Small intestine (tissue), 7 donors: ENCODE measurements around the gene PRDM10. TPM values are rescaled to one million over a fixed set of nuclear protein-coding genes. Genes with fewer than 3 reads are reported as not detected.
"Not testable (repeated sequence)": the region's sequence is repeated elsewhere in the genome, so short reads cannot be mapped to it uniquely, and the experiment has no call there.

Source experiments
- DNase-seq, 2 donors: peaks; one replicate each; pipeline versions ENCODE4 v3.0.0 to v3.0.0-alpha.2; 2013
- FAIRE-seq: peaks from 2 replicates; lab custom pipeline; 2012; peaks lifted over from hg19 to GRCh38; lab: Jason Lieb, UNC
- H3K27ac ChIP-seq, 3 donors: one replicate each; pipeline ENCODE4 v1.5.1; 2013; ENCODE audit warnings: low read length in 2 of 3, mild to moderate bottlenecking in 2 of 3, control low read depth in 1 of 3, inconsistent platforms in 1 of 3, low read depth in 1 of 3, moderate library complexity in 1 of 3
- H3K27me3 ChIP-seq, 3 donors: one replicate each; pipeline ENCODE4 v1.6.1; 2013; ENCODE audit warnings: low read length in 3 of 3, inconsistent platforms in 1 of 3; ENCODE audit not compliant: control insufficient read depth in 3 of 3, insufficient read depth in 3 of 3
- H3K36me3 ChIP-seq, 3 donors: one replicate each; pipeline ENCODE4 v1.6.1; 2013; ENCODE audit warnings: low read length in 3 of 3, inconsistent platforms in 1 of 3, low read depth in 1 of 3, mild to moderate bottlenecking in 1 of 3, moderate library complexity in 1 of 3; ENCODE audit not compliant: control insufficient read depth in 3 of 3, insufficient read depth in 2 of 3
- H3K4me1 ChIP-seq, 3 donors: one replicate each; pipeline ENCODE4 v1.6.1; 2013; ENCODE audit warnings: low read length in 2 of 3, inconsistent platforms in 1 of 3, low read depth in 1 of 3, mild to moderate bottlenecking in 1 of 3, moderate library complexity in 1 of 3; ENCODE audit not compliant: control insufficient read depth in 3 of 3, insufficient read depth in 2 of 3
- H3K4me3 ChIP-seq, 3 donors: one replicate each; pipeline ENCODE4 v1.5.1; 2013; ENCODE audit warnings: low read length in 3 of 3, control low read depth in 1 of 3, inconsistent platforms in 1 of 3, low read depth in 1 of 3, mild to moderate bottlenecking in 1 of 3, moderate library complexity in 1 of 3
- H3K9me3 ChIP-seq, 2 donors: one replicate each; pipeline ENCODE4 v1.6.1; 2013; ENCODE audit warnings: low read depth in 1 of 2, low read length in 1 of 2; ENCODE audit not compliant: control insufficient read depth in 2 of 2, insufficient read depth in 1 of 2
- WGBS, 3 donors: extraction: QIAGEN DNeasy Blood & Tissue Kit; methylation state at CpG; one replicate each; pipeline ENCODE4 v1.1.7; 2013; 5-methylcytosine and 5-hydroxymethylcytosine counted together
- polyA plus RNA-seq, 4 donors: library from polyadenylated mRNA; stranded (reverse) in 3 of 4; unstranded in 1 of 4; fragments of 200-250 nt in 3 of 4; fragments of 120-200 nt in 1 of 4; gene quantifications; one replicate each; pipeline versions ENCODE4 v1.2.1 to v1.2.3, GENCODE V29; 2013
- donor health status: healthy with polysubstance abuse.
- donor health status: control.
- donor health status: control.
- donor health status: Bipolar disorder and iron deficiency.
- donor health status: healthy.

Gene PRDM10
- polyA plus RNA-seq, 4 donors: 2.7 to 8.8 (median 3.3) TPM

GRCh38 chr11:129978447-129978846, 24.2 kb downstream of the PRDM10 start:
- Histone ChIP-seq H3K27ac (no peak overlapping the region), H3K4me3 (no peak overlapping the region), H3K4me1 (peaks cover 0 to 2% (median 0%) of the 10 kb centered on the region in 3 donors), H3K9me3 (no peaks in the 10 kb centered on the region), H3K27me3 (no peaks in the 10 kb centered on the region), H3K36me3 (peaks cover 0 to 4% (median 3%) of the 10 kb centered on the region in 3 donors)
- DNase-seq: no peak
- WGBS, 3 donors: 87 to 94% (median 94%) methylated on average over 6 of the region's 6 CpGs
- FAIRE-seq: no peak

- DNase-seq (no peak), FAIRE-seq (no peak)
- Histone ChIP-seq H3K4me3 (no peak overlapping the region), H3K9me3 (no peaks in the 10 kb centered on the region), H3K36me3 (peaks cover 0 to 4% (median 3%) of the 10 kb centered on the region in 3 donors), H3K4me1 (peaks cover 0 to 2% (median 0%) of the 10 kb centered on the region in 3 donors), H3K27me3 (no peaks in the 10 kb centered on the region), H3K27ac (no peak overlapping the region)
- 81 to 96% (median 91%) methylated on average over 6 of the region's 6 CpGs for WGBS, 3 donors
Observed at GRCh38 chr11:129976328-129976727, 26.3 kb downstream of the PRDM10 start.

- no peak overlapping the region for H3K4me3 ChIP-seq
- peaks cover 0 to 4% (median 3%) of the 10 kb centered on the region in 3 donors for H3K36me3 ChIP-seq
- FAIRE-seq (no peak), DNase-seq (no peak)
- H3K9me3 ChIP-seq: no peaks in the 10 kb centered on the region
- H3K4me1 ChIP-seq: peaks cover 0 to 2% (median 0%) of the 10 kb centered on the region in 3 donors
- WGBS, 3 donors: 99 to 100% (median 100%) methylated on average over 2 of the region's 2 CpGs
- no peak overlapping the region for H3K27ac ChIP-seq
- no peaks in the 10 kb centered on the region for H3K27me3 ChIP-seq
Observed at GRCh38 chr11:129975543-129975942, 27.1 kb downstream of the PRDM10 start.

GRCh38 chr11:129974672-129975071, 28.0 kb downstream of the PRDM10 start:
- peaks cover 0 to 4% (median 3%) of the 10 kb centered on the region in 3 donors for H3K36me3 ChIP-seq
- peaks cover 0 to 2% (median 0%) of the 10 kb centered on the region in 3 donors for H3K4me1 ChIP-seq
- 90 to 94% (median 94%) methylated on average over 11 of the region's 11 CpGs for WGBS, 3 donors
- no peak overlapping the region for H3K4me3 ChIP-seq
- no peak for DNase-seq
- no peak overlapping the region for H3K27ac ChIP-seq
- no peaks in the 10 kb centered on the region for H3K9me3 ChIP-seq
- H3K27me3 ChIP-seq: no peaks in the 10 kb centered on the region
- no peak for FAIRE-seq

- peaks cover 0 to 4% (median 3%) of the 10 kb centered on the region in 3 donors for H3K36me3 ChIP-seq
- H3K27ac ChIP-seq: no peak overlapping the region
- DNase-seq (no peak), FAIRE-seq (no peak)
- H3K4me3 ChIP-seq: no peak overlapping the region
- H3K27me3 ChIP-seq: no peaks in the 10 kb centered on the region
- no peaks in the 10 kb centered on the region for H3K9me3 ChIP-seq
- peaks cover 0 to 2% (median 0%) of the 10 kb centered on the region in 3 donors for H3K4me1 ChIP-seq
Observed at GRCh38 chr11:129974237-129974636, 28.4 kb downstream of the PRDM10 start.

- DNase-seq: peak in 1 of 2 donors; percentile 44
- WGBS, 3 donors: 73 to 91% (median 75%) methylated on average over 5 of the region's 5 CpGs
- H3K27ac ChIP-seq: no peak overlapping the region
- no peaks in the 10 kb centered on the region for H3K9me3 ChIP-seq
- H3K4me3 ChIP-seq: no peak overlapping the region
- FAIRE-seq: no peak
- H3K4me1 ChIP-seq: peaks cover 0 to 2% (median 0%) of the 10 kb centered on the region in 3 donors
- peaks cover 0 to 4% (median 3%) of the 10 kb centered on the region in 3 donors for H3K36me3 ChIP-seq
- no peaks in the 10 kb centered on the region for H3K27me3 ChIP-seq
Observed at GRCh38 chr11:129973809-129974208, 28.8 kb downstream of the PRDM10 start.

GRCh38 chr11:129973068-129973467, 29.6 kb downstream of the PRDM10 start:
- WGBS, 3 donors: 85 to 93% (median 91%) methylated on average over 1 of the region's 1 CpG
- H3K4me3 ChIP-seq: no peak overlapping the region
- H3K4me1 ChIP-seq: peaks cover 0 to 2% (median 0%) of the 10 kb centered on the region in 3 donors
- no peaks in the 10 kb centered on the region for H3K9me3 ChIP-seq
- FAIRE-seq (no peak), DNase-seq (no peak)
- H3K27me3 ChIP-seq: no peaks in the 10 kb centered on the region
- H3K27ac ChIP-seq: no peak overlapping the region
- peaks cover 0 to 4% (median 0%) of the 10 kb centered on the region in 3 donors for H3K36me3 ChIP-seq

- 89 to 91% (median 91%) methylated on average over 5 of the region's 5 CpGs for WGBS, 3 donors
- FAIRE-seq (no peak), DNase-seq (no peak)
- H3K27me3 ChIP-seq: no peaks in the 10 kb centered on the region
- H3K27ac ChIP-seq: no peak overlapping the region
- H3K36me3 ChIP-seq: peaks cover 0 to 6% (median 0%) of the 10 kb centered on the region in 3 donors
- no peaks in the 10 kb centered on the region for H3K9me3 ChIP-seq
- peaks cover 0 to 2% (median 0%) of the 10 kb centered on the region in 3 donors for H3K4me1 ChIP-seq
- H3K4me3 ChIP-seq: no peak overlapping the region
Observed at GRCh38 chr11:129972611-129973010, 30.0 kb downstream of the PRDM10 start.

GRCh38 chr11:129971856-129972255, 30.8 kb downstream of the PRDM10 start:
- not testable (repeated sequence) for FAIRE-seq

More at GRCh38 chr11:129971856-129972255, 30.8 kb downstream of the PRDM10 start:
- DNase-seq, H3K27ac ChIP-seq, H3K9me3 ChIP-seq, H3K4me3 ChIP-seq, H3K27me3 ChIP-seq, H3K4me1 ChIP-seq, H3K36me3 ChIP-seq: not testable (repeated sequence)
- WGBS, 3 donors: 97 to 99% (median 98%) methylated on average over 14 to 29 of the region's 29 CpGs
